HUES6 (cell line): Measurements from ENCODE around the gene SCAP.
"Not testable (repeated sequence)": the region's sequence is repeated elsewhere in the genome, so short reads cannot be mapped to it uniquely, and the experiment has no call there.

Experiments used
- H3K27ac ChIP-seq: 2 replicates; pipeline ENCODE4 v1.7.0; 2013; ENCODE audit warnings: low read depth, mild to moderate bottlenecking, low read length, inconsistent platforms
- H3K27me3 ChIP-seq: 2 replicates; pipeline ENCODE4 v1.6.1; 2013; ENCODE audit warnings: low read length; ENCODE audit not compliant: control insufficient read depth, insufficient read depth
- H3K36me3 ChIP-seq: 2 replicates; pipeline ENCODE4 v1.6.1; 2013; ENCODE audit warnings: low read length; ENCODE audit not compliant: control insufficient read depth, insufficient read depth
- H3K4me1 ChIP-seq: 2 replicates; pipeline ENCODE4 v1.6.1; 2013; ENCODE audit warnings: low read length; ENCODE audit not compliant: control insufficient read depth, insufficient read depth
- H3K4me3 ChIP-seq: 2 replicates; pipeline ENCODE4 v1.5.1; 2013; ENCODE audit warnings: low read depth, low read length
- H3K9ac ChIP-seq: one replicate; pipeline ENCODE4 v1.6.1; 2013; ENCODE audit warnings: mild to moderate bottlenecking, low read length
- H3K9me3 ChIP-seq: 2 replicates; pipeline ENCODE4 v1.6.1; 2013; ENCODE audit warnings: low read depth, low read length; ENCODE audit not compliant: control insufficient read depth, insufficient read depth

Gene SCAP

GRCh38 chr3:47374587-47374986 is 101.2 kb downstream of the SCAP start:
- H3K9ac ChIP-seq = no peak overlapping the region
- H3K4me1 ChIP-seq = peaks cover 5% of the 10 kb centered on the region; the same call in 1 of the 2 replicates
- H3K27ac ChIP-seq = no peak overlapping the region
- H3K27me3 ChIP-seq = no peaks in the 10 kb centered on the region
- H3K36me3 ChIP-seq = no peaks in the 10 kb centered on the region
- no peak overlapping the region for H3K4me3 ChIP-seq
- H3K9me3 ChIP-seq = no peaks in the 10 kb centered on the region

- H3K9ac ChIP-seq = peak overlapping the region; percentile 34
- H3K4me1 ChIP-seq = peaks cover 5% of the 10 kb centered on the region; the same call in 1 of the 2 replicates
- no peaks in the 10 kb centered on the region for H3K9me3 ChIP-seq
- no peaks in the 10 kb centered on the region for H3K27me3 ChIP-seq
- H3K4me3 ChIP-seq = no peak overlapping the region
- no peak overlapping the region for H3K27ac ChIP-seq
- H3K36me3 ChIP-seq = no peaks in the 10 kb centered on the region
Observed at GRCh38 chr3:47370887-47371697, 104.6 kb downstream of the SCAP start.

DNA sequence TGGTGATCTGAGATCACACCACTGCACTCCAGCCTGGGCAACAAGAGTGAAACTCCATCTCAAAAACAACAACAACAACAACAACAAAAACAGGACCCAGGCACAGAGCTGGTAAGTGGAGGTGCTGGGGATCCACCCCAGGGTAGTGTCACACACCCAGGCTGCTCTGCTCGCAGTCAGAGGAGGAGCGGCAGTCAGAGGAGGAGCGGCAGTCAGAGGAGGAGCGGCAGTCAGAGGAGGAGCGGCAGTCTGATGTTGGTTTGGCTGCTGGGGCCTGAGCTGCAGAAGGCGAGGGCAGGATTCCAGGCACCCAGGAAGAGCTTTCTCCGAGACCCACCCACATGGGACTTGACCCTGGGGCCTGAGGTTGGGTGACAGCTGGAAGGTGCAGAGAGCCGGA is 105.7 kb downstream of the SCAP start:
- not testable (repeated sequence) for H3K9me3 ChIP-seq, H3K9ac ChIP-seq, H3K27me3 ChIP-seq, H3K36me3 ChIP-seq, H3K27ac ChIP-seq, H3K4me3 ChIP-seq, H3K4me1 ChIP-seq

DNA sequence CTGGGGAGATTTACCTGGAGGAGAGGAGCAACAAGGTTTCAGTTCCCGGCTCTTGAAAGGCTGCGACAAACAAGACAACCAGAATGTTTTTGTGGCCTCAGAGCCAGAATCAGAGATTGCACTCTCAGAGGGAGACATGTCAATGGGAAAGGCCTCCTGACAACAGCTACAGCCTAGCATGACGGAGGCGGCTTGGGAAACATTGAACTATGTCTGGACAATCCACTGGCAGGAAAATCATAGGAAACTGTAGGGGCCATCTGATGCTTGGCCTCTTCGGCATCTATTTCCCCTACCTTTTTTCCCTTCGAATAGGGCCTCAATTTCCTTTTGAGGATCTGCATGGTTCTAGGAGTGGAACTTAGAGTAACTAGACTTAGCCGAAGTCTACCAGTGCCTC is 108.1 kb downstream of the SCAP start:
- Histone ChIP-seq H3K36me3 (no peaks in the 10 kb centered on the region), H3K4me3 (no peak overlapping the region), H3K9me3 (no peaks in the 10 kb centered on the region), H3K4me1 (peaks cover 5% of the 10 kb centered on the region; the same call in 1 of the 2 replicates), H3K27me3 (no peaks in the 10 kb centered on the region), H3K27ac (no peak overlapping the region), H3K9ac (no peak overlapping the region)

DNA sequence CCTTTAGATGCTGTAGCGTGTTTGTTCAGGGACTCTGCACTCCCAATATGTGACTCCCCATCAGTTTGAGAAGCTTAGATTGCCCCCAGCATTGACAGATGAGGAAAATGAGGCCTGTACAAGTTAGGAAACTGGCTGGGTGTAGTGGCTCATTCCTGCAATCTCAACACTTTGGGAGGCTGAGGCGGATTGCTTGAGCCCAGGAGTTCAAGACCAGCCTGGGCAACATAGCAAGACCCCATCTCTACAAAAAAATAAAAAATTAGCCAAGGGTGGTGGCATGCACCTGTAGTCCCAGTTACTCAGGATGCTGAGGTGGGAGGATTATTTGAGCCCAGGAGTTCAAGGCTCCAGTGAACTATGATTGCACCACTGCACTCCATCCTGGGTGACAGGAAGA is 108.9 kb downstream of the SCAP start:
- Histone ChIP-seq H3K9me3 (no peaks in the 10 kb centered on the region), H3K27ac (no peak overlapping the region), H3K36me3 (no peaks in the 10 kb centered on the region), H3K27me3 (no peaks in the 10 kb centered on the region), H3K4me1 (peaks cover 5% of the 10 kb centered on the region; the same call in 1 of the 2 replicates), H3K9ac (no peak overlapping the region), H3K4me3 (no peak overlapping the region)

GRCh38 chr3:47365213-47366153 is 110.3 kb downstream of the SCAP start:
- H3K9ac ChIP-seq = no peak overlapping the region
- no peak overlapping the region for H3K27ac ChIP-seq
- no peak overlapping the region for H3K4me3 ChIP-seq
- H3K9me3 ChIP-seq = 0 out of 2 replicates have a peak, but pooled peaks cover under 1% of the 10 kb centered on the region
- no peaks in the 10 kb centered on the region for H3K4me1 ChIP-seq
- H3K27me3 ChIP-seq = no peaks in the 10 kb centered on the region
- no peaks in the 10 kb centered on the region for H3K36me3 ChIP-seq
